GM12891 (cell line): ENCODE measurements around the gene USP37.

Source experiments
- POLR2A ChIP-seq: IDR thresholded peaks from 2 replicates; pipeline ENCODE4 v1.6.1; 2011; ENCODE audit warnings: low read depth, low read length, control low read depth
- POLR2AphosphoS5 ChIP-seq: IDR thresholded peaks from 2 replicates; pipeline ENCODE4 v1.6.1; 2011; ENCODE audit warnings: low read depth, low read length, control low read depth
- TAF1 ChIP-seq: IDR thresholded peaks from 2 replicates; pipeline ENCODE4 v1.6.1; 2011; ENCODE audit warnings: low read depth, low read length, control low read depth

DNA sequence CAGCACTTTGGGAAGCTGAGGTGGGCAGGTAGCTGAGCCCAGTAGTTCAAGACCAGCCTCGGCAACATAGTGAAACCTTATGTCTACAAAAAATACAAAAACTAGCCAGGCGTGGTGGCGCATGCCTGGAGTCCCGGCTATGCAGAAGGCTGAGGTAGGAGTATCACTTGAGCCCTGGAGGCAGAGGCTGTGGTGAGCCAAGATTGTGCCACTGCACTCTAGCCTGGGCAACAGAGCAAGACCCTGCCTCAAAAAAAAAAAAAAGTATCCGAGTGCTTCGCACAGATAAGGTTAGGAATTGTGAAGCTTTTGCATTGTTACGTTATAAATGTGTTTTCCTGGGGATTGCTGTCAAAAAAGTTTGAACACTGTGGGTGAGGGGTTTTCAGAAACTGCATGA lies 164.3 kb downstream of the USP37 start:
- no peak for TF ChIP-seq POLR2AphosphoS5
- no peak for TF ChIP-seq POLR2A
- TF ChIP-seq TAF1: no peak
